Calu3 (cell line): ENCODE data around the gene VDR. TPM values are rescaled to one million over a fixed set of nuclear protein-coding genes. Genes with fewer than 3 reads are reported as not detected.

Experiments used
- BruUV-seq: library from RNA; stranded (reverse); fragments of 400-500 nt; replicated peaks from 2 replicates; lab custom pipeline; 2021; lab: Mats Ljungman, UMichigan
- CTCF ChIA-PET: fragments of 300-600 bp; sonication (Branson Sonifier 250); formaldehyde crosslinking; loops from one replicate; lab custom pipeline; 2022; ENCODE audit warnings: antibody characterized with exemption; lab: Charles Lee
- DNase-seq: peaks from one replicate; pipeline ENCODE4 v3.0.0; 2022
- H3K27ac Mint-ChIP-seq: one replicate; pipeline ENCODE4 v1.8.0; 2022; ENCODE audit warnings: mixed read lengths; ENCODE audit not compliant: unreplicated experiment
- H3K27me3 Mint-ChIP-seq: one replicate; pipeline ENCODE4 v1.8.0; 2022; ENCODE audit warnings: mixed read lengths; ENCODE audit not compliant: unreplicated experiment
- H3K36me3 Mint-ChIP-seq: one replicate; pipeline ENCODE4 v1.8.0; 2022; ENCODE audit warnings: mild to moderate bottlenecking, moderate library complexity, mixed read lengths; ENCODE audit not compliant: insufficient read depth, unreplicated experiment
- H3K4me1 Mint-ChIP-seq: one replicate; pipeline ENCODE4 v1.8.0; 2022; ENCODE audit warnings: mild to moderate bottlenecking, low read depth, mixed read lengths; ENCODE audit not compliant: unreplicated experiment
- H3K4me3 Mint-ChIP-seq: one replicate; pipeline ENCODE4 v1.8.0; 2022; ENCODE audit warnings: mild to moderate bottlenecking, low read depth, moderate library complexity, mixed read lengths; ENCODE audit not compliant: unreplicated experiment
- H3K9me3 Mint-ChIP-seq: one replicate; pipeline ENCODE4 v1.8.0; 2022; ENCODE audit warnings: low read depth, mixed read lengths; ENCODE audit not compliant: unreplicated experiment
- CTCF ChIP-seq: fragments of 200-600 bp; IDR thresholded peaks from one replicate; pipeline ENCODE4 v1.8.0; 2022; ENCODE audit warnings: antibody characterized with exemption; ENCODE audit not compliant: unreplicated experiment
- intact Hi-C: fragments of 100-400 bp; cut with micrococcal nuclease; formaldehyde crosslinking; loops from one replicate; pipeline ENCODE4 v1.10.0; 2022; ENCODE audit not compliant: unreplicated experiment
- total RNA-seq: library from RNA; stranded (reverse); gene quantifications from 2 replicates; pipeline ENCODE4 v1.2.3, GENCODE V29; 2022

VDR gene
- total RNA-seq, 1 experiment from 2014 or later, result 10.1 TPM

GRCh38 chr12:47912556-47912955 is 7.8 kb upstream of the VDR start:
- intact Hi-C loops, result no loop called here
- BruUV-seq, result no TSS peak
- CTCF ChIA-PET, result no interaction called here

GRCh38 chr12:47910981-47911380 is 6.2 kb upstream of the VDR start:
- Mint-ChIP-seq H3K9me3 (no peaks in the 10 kb centered on the region), H3K27me3 (peaks cover 33% of the 10 kb centered on the region), H3K27ac (no peak overlapping the region), H3K36me3 (no peaks in the 10 kb centered on the region), H3K4me1 (no peaks in the 10 kb centered on the region), H3K4me3 (no peak overlapping the region)
- CTCF ChIA-PET, result no interaction called here
- no peak for DNase-seq
- TF ChIP-seq CTCF, result no peak
- intact Hi-C loops, result no loop called here
- no TSS peak for BruUV-seq

More at GRCh38 chr12:47912556-47912955, 7.8 kb upstream of the VDR start:
- TF ChIP-seq CTCF, result no peak
- no peaks in the 10 kb centered on the region for H3K4me1 Mint-ChIP-seq
- H3K36me3 Mint-ChIP-seq, result no peaks in the 10 kb centered on the region
- H3K9me3 Mint-ChIP-seq, result no peaks in the 10 kb centered on the region
- no peak overlapping the region for H3K27ac Mint-ChIP-seq
- no peak for DNase-seq
- peaks cover 24% of the 10 kb centered on the region for H3K27me3 Mint-ChIP-seq
- no peak overlapping the region for H3K4me3 Mint-ChIP-seq

GRCh38 chr12:47910486-47910885 is 5.7 kb upstream of the VDR start:
- Mint-ChIP-seq H3K27ac (no peak overlapping the region), H3K4me3 (no peak overlapping the region), H3K36me3 (peaks cover under 1% of the 10 kb centered on the region), H3K4me1 (no peaks in the 10 kb centered on the region), H3K9me3 (no peaks in the 10 kb centered on the region), H3K27me3 (peaks cover 28% of the 10 kb centered on the region)
- no TSS peak for BruUV-seq
- no peak for DNase-seq
- no peak for TF ChIP-seq CTCF
- intact Hi-C loops, result no loop called here
- CTCF ChIA-PET, result no interaction called here

GRCh38 chr12:47909839-47910465 is 5.2 kb upstream of the VDR start:
- no peaks in the 10 kb centered on the region for H3K4me1 Mint-ChIP-seq
- peaks cover 27% of the 10 kb centered on the region for H3K27me3 Mint-ChIP-seq
- no peak for DNase-seq
- no peak for TF ChIP-seq CTCF
- no TSS peak for BruUV-seq
- H3K27ac Mint-ChIP-seq, result no peak overlapping the region
- intact Hi-C loops, result loop anchor here (10.0 kb wide), 1 partner anchor 255 kb away; no protein-coding TSS in a partner anchor
- H3K9me3 Mint-ChIP-seq, result no peaks in the 10 kb centered on the region
- H3K36me3 Mint-ChIP-seq, result peaks cover 6% of the 10 kb centered on the region
- CTCF ChIA-PET, result no interaction called here
- no peak overlapping the region for H3K4me3 Mint-ChIP-seq
